ENCODE data around the gene OSBPL1A. TPM values are rescaled to one million over a fixed set of nuclear protein-coding genes. Genes with fewer than 3 reads are reported as not detected.
A peak's percentile ranks its signal among the peaks of the same experiment; 100 is the strongest.

Gene OSBPL1A
- total and polyA plus RNA-seq, 2 of the 8 experiments (the other 6 are each of a cell fraction or from before 2014, with no cell fraction given), result 53.2 to 74.9 TPM

GRCh38 chr18:24380163-24380747 lies 17.4 kb downstream of the OSBPL1A start:
- Histone ChIP-seq H3K4me3 (ENCODE audit: extremely low read depth in 1 of 4, insufficient read depth in 2 of 4, low read depth in 3 of 4, low read length in 4 of 4) (no peak overlapping the region), H2AFZ (ENCODE audit: low read length) (no peak overlapping the region), H2BK20ac (ENCODE audit: low read length) (no peak overlapping the region), H3K4me2 (ENCODE audit: insufficient read depth in 1 of 2, low read depth in 2 of 2, low read length in 2 of 2) (peak overlapping the region; percentile 35 to 45; a peak in 3 of 4 replicates), H3K14ac (ENCODE audit: insufficient read length) (no peak overlapping the region), H4K20me1 (replicated peaks in 1 of 2; ENCODE audit: control insufficient read depth in 1 of 2, insufficient read depth in 2 of 2, low read length in 2 of 2) (peaks cover 0 to 2% of the 10 kb centered on the region in 2 experiments), H3K56ac (replicated peaks; ENCODE audit: insufficient read length, low read depth, low read length) (no peak overlapping the region), H3K4me1 (replicated peaks in 1 of 4; ENCODE audit: control insufficient read depth in 3 of 4, insufficient read depth in 4 of 4, low read length in 3 of 4) (peaks cover 4 to 13% (median 11%) of the 10 kb centered on the region in 4 experiments), H3K18ac (ENCODE audit: extremely low read depth, low read length) (peak overlapping the region; percentile 83), H2BK15ac (ENCODE audit: low read length) (no peak overlapping the region), H4K91ac (replicated peaks; ENCODE audit: insufficient read length, low read length) (peak overlapping the region; percentile 22), H2BK5ac (ENCODE audit: low read depth, low read length) (peak overlapping the region; percentile 85; the same call in 1 of the 2 replicates), H4K5ac (ENCODE audit: insufficient read length, low read depth, low read length) (peak overlapping the region; percentile 34), H3K23me2 (ENCODE audit: low read depth, low read length) (0 out of 2 replicates have a peak, but pooled peaks cover 1% of the 10 kb centered on the region), H3K27me3 (replicated peaks in 1 of 4; ENCODE audit: control insufficient read depth in 3 of 4, extremely low read depth in 1 of 4, insufficient read depth in 3 of 4, low read length in 3 of 4) (no peaks in the 10 kb centered on the region), H3K9me3 (ENCODE audit: insufficient read depth in 2 of 2, low read depth in 1 of 2, low read length in 1 of 2) (no peaks in the 10 kb centered on the region), H3K79me1 (ENCODE audit: low read depth, low read length) (peaks cover 4% of the 10 kb centered on the region; the same call in 1 of the 2 replicates), H4K8ac (ENCODE audit: extremely low read depth, insufficient read depth, low read length) (no peak overlapping the region), H2AK5ac (ENCODE audit: low read depth, low read length) (peak overlapping the region; percentile 41; the same call in 1 of the 2 replicates), H3K9ac (replicated peaks in 1 of 4; ENCODE audit: extremely low read depth in 1 of 4, low read depth in 3 of 4, low read length in 3 of 4) (no peak overlapping the region), H3K79me2 (ENCODE audit: control insufficient read depth in 1 of 2, insufficient read depth in 2 of 2, low read length in 2 of 2) (peaks cover 0 to 45% of the 10 kb centered on the region in 2 experiments; a peak in 2 of 4 replicates), H2BK120ac (replicated peaks; ENCODE audit: low read depth, low read length) (peak overlapping the region; percentile 90), H3K23ac (ENCODE audit: insufficient read length) (no peak overlapping the region), H3K4ac (replicated peaks; ENCODE audit: insufficient read length, low read depth, low read length) (peak overlapping the region; percentile 98), H2BK12ac (ENCODE audit: low read depth, low read length) (peak overlapping the region; percentile 60; the same call in 1 of the 2 replicates), H3K27ac (ENCODE audit: low read depth, low read length) (peak overlapping the region; percentile 76; the same call in 1 of the 2 replicates), H3K36me3 (ENCODE audit: control insufficient read depth in 2 of 4, insufficient read depth in 4 of 4, low read length in 3 of 4) (peaks cover 0 to 16% (median 2%) of the 10 kb centered on the region in 4 experiments; a peak in 4 of 8 replicates)
- ChIA-PET CTCF (ENCODE audit: partially characterized antibody) (interaction anchor here (0.6 to 2.7 kb wide), 6 partner anchors 11 to 134 kb away, joined by 4 to 6 read pairs (median 4); partner anchors contain the start of gene OSBPL1A), POLR2A (ENCODE audit: partially characterized antibody) (interaction anchor here (0.7 to 3.5 kb wide), 6 partner anchors 9 to 241 kb away, joined by 3 to 20 read pairs (median 3); partner anchors contain the start of genes CABYR and OSBPL1A)
- TF ChIP-seq POLR2A (IDR thresholded peaks at IDR 0.05; ENCODE audit: control extremely low read depth in 1 of 2, low read depth in 2 of 2, low read length in 2 of 2) (0 out of 3 replicates have a peak, but pooled peaks of 1 of the 2 experiments have one; percentile 30), TAF7 (optimal IDR thresholded peaks at IDR 0.05; ENCODE audit: borderline replicate concordance, low read depth, low read length) (no peak), E2F6 (IDR thresholded peaks at IDR 0.05) (no peak), SIN3A (conservative IDR thresholded peaks at IDR 0.05 in 1 of 2, IDR thresholded peaks at IDR 0.05 in 1 of 2; ENCODE audit: low read depth in 1 of 2, low read length in 2 of 2) (no peak)
- 56% methylated on average over 6 of the region's 6 CpGs; no CpG with 5 or more reads in 1 of the 2 experiments for WGBS, 2 experiments (ENCODE audit: extremely low coverage in 1 of 2, insufficient coverage in 1 of 2, insufficient read length in 1 of 2, insufficient replicate concordance in 2 of 2, low coverage in 1 of 2, low lambda C conversion rate in 2 of 2, missing lambda C conversion rate in 1 of 2)
- DNase-seq (ENCODE audit: low read depth in 1 of 2, low spot score in 2 of 2) (no peak), FAIRE-seq (no peak)
